Measurements from ENCODE around the gene TTLL11. TPM values are rescaled to one million over a fixed set of nuclear protein-coding genes. Genes with fewer than 3 reads are reported as not detected.

The TTLL11 gene
- polyA plus RNA-seq, 1 donor from 2014 or later: 8.0 TPM

DNA sequence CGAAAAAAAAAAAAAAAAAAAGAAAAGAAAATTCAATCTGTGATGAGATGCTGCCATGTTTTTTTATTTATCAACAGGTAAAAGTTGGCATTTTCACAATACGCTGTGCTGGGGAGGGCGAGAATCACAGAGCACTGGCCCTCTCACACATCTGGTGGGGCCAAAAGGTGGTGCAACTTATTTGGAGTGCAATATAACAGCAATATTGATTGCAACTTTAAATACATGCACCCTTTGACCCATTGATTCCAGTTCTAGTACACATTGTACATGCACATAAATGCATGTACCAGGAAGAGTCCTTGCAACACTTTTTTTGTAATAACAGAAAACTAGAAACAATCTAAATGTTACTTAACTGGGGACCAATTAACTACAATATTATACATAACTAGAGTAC, 282.6 kb downstream of the TTLL11 start:
- Histone ChIP-seq H3K4me3 (ENCODE audit: low read length) (no peak overlapping the region), H3K36me3 (ENCODE audit: insufficient read depth, low read length) (no peaks in the 10 kb centered on the region), H3K27ac (ENCODE audit: low read length) (no peak overlapping the region), H3K9me3 (ENCODE audit: low read length) (no peaks in the 10 kb centered on the region), H3K27me3 (ENCODE audit: insufficient read depth, low read depth, low read length) (no peaks in the 10 kb centered on the region), H3K9ac (ENCODE audit: low read length) (no peak overlapping the region), H3F3A (ENCODE audit: insufficient read depth, low read length, poor library complexity, severe bottlenecking) (no peaks in the 10 kb centered on the region), H2AFZ (ENCODE audit: low read depth, low read length) (no peak overlapping the region), H3K4me2 (ENCODE audit: low read length) (no peak overlapping the region), H4K20me1 (ENCODE audit: insufficient read depth) (no peaks in the 10 kb centered on the region), H3K9me2 (ENCODE audit: insufficient read depth, low read length) (no peaks in the 10 kb centered on the region), H3K79me2 (replicated peaks; ENCODE audit: insufficient read depth, low read length) (no peaks in the 10 kb centered on the region)
- TF ChIP-seq MXI1 (conservative IDR thresholded peaks at IDR 0.05; ENCODE audit: poor library complexity, severe bottlenecking): no peak

GRCh38 chr9:121809356-121810050, 283.6 kb downstream of the TTLL11 start:
- Histone ChIP-seq H3F3A (ENCODE audit: insufficient read depth, low read length, poor library complexity, severe bottlenecking) (no peaks in the 10 kb centered on the region), H2AFZ (ENCODE audit: low read depth, low read length) (no peak overlapping the region), H3K79me2 (replicated peaks; ENCODE audit: insufficient read depth, low read length) (no peaks in the 10 kb centered on the region), H3K36me3 (ENCODE audit: insufficient read depth, low read length) (no peaks in the 10 kb centered on the region), H3K27me3 (ENCODE audit: insufficient read depth, low read depth, low read length) (no peaks in the 10 kb centered on the region), H3K4me2 (ENCODE audit: low read length) (no peak overlapping the region), H3K9ac (ENCODE audit: low read length) (no peak overlapping the region), H3K27ac (ENCODE audit: low read length) (no peak overlapping the region), H3K9me3 (ENCODE audit: low read length) (no peaks in the 10 kb centered on the region), H3K4me3 (ENCODE audit: low read length) (no peak overlapping the region), H3K9me2 (ENCODE audit: insufficient read depth, low read length) (no peaks in the 10 kb centered on the region), H4K20me1 (ENCODE audit: insufficient read depth) (no peaks in the 10 kb centered on the region)
- TF ChIP-seq REST (IDR thresholded peaks at IDR 0.05; ENCODE audit: borderline replicate concordance): no peak
- TF ChIP-seq SMC3 (conservative IDR thresholded peaks at IDR 0.05; ENCODE audit: poor library complexity): no peak
- TF ChIP-seq EP300 (conservative IDR thresholded peaks at IDR 0.05; ENCODE audit: poor library complexity, severe bottlenecking): no peak
- no peak for TF ChIP-seq MXI1 (conservative IDR thresholded peaks at IDR 0.05; ENCODE audit: poor library complexity, severe bottlenecking)
- TF ChIP-seq TAF1 (IDR thresholded peaks at IDR 0.05; ENCODE audit: low read depth): no peak

DNA sequence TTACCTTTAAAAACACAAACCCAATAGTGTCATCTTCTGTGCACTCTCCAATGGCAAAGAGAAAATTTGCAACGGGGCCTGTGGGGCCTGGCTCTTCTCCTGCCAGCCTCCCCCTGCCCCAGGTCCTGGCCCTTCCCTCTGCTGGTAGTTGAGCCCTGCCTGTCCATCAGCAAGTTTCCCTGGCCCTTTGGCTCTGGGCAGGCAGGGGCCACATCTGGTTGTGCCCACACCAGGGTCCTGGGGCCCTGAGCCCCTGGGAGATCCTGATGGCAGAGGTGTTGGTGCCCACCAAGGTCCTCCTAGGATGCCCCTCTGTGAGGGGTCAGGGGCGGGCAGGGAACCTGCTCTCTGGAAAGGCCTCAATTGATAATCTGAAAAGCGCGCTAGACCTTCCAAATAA, 284.3 kb downstream of the TTLL11 start:
- no peaks in the 10 kb centered on the region for H3K9me2 ChIP-seq (ENCODE audit: insufficient read depth, low read length)
- H3F3A ChIP-seq (ENCODE audit: insufficient read depth, low read length, poor library complexity, severe bottlenecking): no peaks in the 10 kb centered on the region
- no peak overlapping the region for H3K4me2 ChIP-seq (ENCODE audit: low read length)
- H3K9ac ChIP-seq (ENCODE audit: low read length): no peak overlapping the region
- no peak for TF ChIP-seq SMC3 (conservative IDR thresholded peaks at IDR 0.05; ENCODE audit: poor library complexity)
- H3K4me3 ChIP-seq (ENCODE audit: low read length): no peak overlapping the region
- H3K79me2 ChIP-seq (replicated peaks; ENCODE audit: insufficient read depth, low read length): no peaks in the 10 kb centered on the region
- H3K27ac ChIP-seq (ENCODE audit: low read length): no peak overlapping the region
- H4K20me1 ChIP-seq (ENCODE audit: insufficient read depth): no peaks in the 10 kb centered on the region
- no peaks in the 10 kb centered on the region for H3K27me3 ChIP-seq (ENCODE audit: insufficient read depth, low read depth, low read length)
- no peaks in the 10 kb centered on the region for H3K36me3 ChIP-seq (ENCODE audit: insufficient read depth, low read length)
- H3K9me3 ChIP-seq (ENCODE audit: low read length): no peaks in the 10 kb centered on the region
- no peak overlapping the region for H2AFZ ChIP-seq (ENCODE audit: low read depth, low read length)
